H1 (cell line): ENCODE results near the gene SCPEP1. TPM values are rescaled to one million over a fixed set of nuclear protein-coding genes. Genes with fewer than 3 reads are reported as not detected.

ENCODE experiments used
- CTCF ChIA-PET: fragments of 300-600 bp; sonication (Branson Sonifier 250); formaldehyde crosslinking; loops from one replicate; lab custom pipeline; 2021; ENCODE audit not compliant: partially characterized antibody; lab: Charles Lee
- POLR2A ChIA-PET: fragments of 300-600 bp; sonication (Branson Sonifier 250); formaldehyde crosslinking; loops from one replicate; lab custom pipeline; 2021; ENCODE audit warnings: inconsistent platforms; ENCODE audit not compliant: partially characterized antibody; lab: Charles Lee
- DNase-seq, 2 experiments: peaks; one replicate each; pipeline versions ENCODE4 v3.0.0 to v3.0.0-alpha.2; 2010 to 2022; ENCODE audit warnings: low spot score in 2 of 2, low read depth in 1 of 2, mixed read lengths in 1 of 2
- FAIRE-seq: peaks from 2 replicates; lab custom pipeline; 2011; peaks lifted over from hg19 to GRCh38; lab: Jason Lieb, UNC
- H2AFZ ChIP-seq: 2 replicates; pipeline ENCODE4 v1.8.1; 2012; ENCODE audit warnings: low read length, inconsistent platforms
- H2AK5ac ChIP-seq: 2 replicates; pipeline ENCODE4 v1.6.1; 2013; ENCODE audit warnings: low read depth, low read length
- H2BK120ac ChIP-seq: replicated peaks from 2 replicates; pipeline ENCODE3; 2013; ENCODE audit warnings: low read depth, low read length, inconsistent platforms
- H2BK12ac ChIP-seq: 2 replicates; pipeline ENCODE4 v1.6.1; 2013; ENCODE audit warnings: low read depth, low read length
- H2BK15ac ChIP-seq: 2 replicates; pipeline ENCODE4 v1.6.1; 2013; ENCODE audit warnings: low read length
- H2BK20ac ChIP-seq: 2 replicates; pipeline ENCODE4 v1.6.1; 2013; ENCODE audit warnings: low read length
- H2BK5ac ChIP-seq: 2 replicates; pipeline ENCODE4 v1.6.1; 2013; ENCODE audit warnings: low read depth, low read length
- H3K14ac ChIP-seq: 2 replicates; pipeline ENCODE4 v1.6.1; 2013; ENCODE audit warnings: inconsistent platforms; ENCODE audit not compliant: insufficient read length
- H3K18ac ChIP-seq: 2 replicates; pipeline ENCODE4 v1.6.1; 2013; ENCODE audit warnings: low read length; ENCODE audit errors: extremely low read depth
- H3K23ac ChIP-seq: 2 replicates; pipeline ENCODE4 v1.6.1; 2013; ENCODE audit warnings: inconsistent platforms; ENCODE audit not compliant: insufficient read length
- H3K23me2 ChIP-seq: 2 replicates; pipeline ENCODE4 v1.6.1; 2013; ENCODE audit warnings: low read depth, low read length
- H3K27ac ChIP-seq: 2 replicates; pipeline ENCODE4 v1.6.1; 2011; ENCODE audit warnings: low read depth, low read length, inconsistent platforms
- H3K27me3 ChIP-seq, 4 experiments: replicated peaks in 1 of 4; 1 replicate in 1 of 4; 2 replicates in 3 of 4; pipeline versions ENCODE4 v1.6.1 to v1.8.1; 2011 to 2013; ENCODE audit warnings: low read length in 3 of 4, mild to moderate bottlenecking in 3 of 4, inconsistent platforms in 2 of 4, mixed read lengths in 2 of 4, moderate library complexity in 1 of 4; ENCODE audit not compliant: control insufficient read depth in 3 of 4, insufficient read depth in 3 of 4; ENCODE audit errors: extremely low read depth in 1 of 4
- H3K36me3 ChIP-seq, 4 experiments: 2 replicates each; pipeline versions ENCODE4 v1.6.1 to v1.8.1; 2011 to 2013; ENCODE audit warnings: mild to moderate bottlenecking in 4 of 4, low read length in 3 of 4, moderate library complexity in 2 of 4, control low read depth in 1 of 4, inconsistent platforms in 1 of 4; ENCODE audit not compliant: insufficient read depth in 4 of 4, control insufficient read depth in 2 of 4
- H3K4ac ChIP-seq: replicated peaks from 2 replicates; pipeline ENCODE3; 2013; ENCODE audit warnings: low read length, low read depth, mixed read lengths, inconsistent platforms; ENCODE audit not compliant: insufficient read length
- H3K4me1 ChIP-seq, 4 experiments: replicated peaks in 1 of 4; 1 replicate in 1 of 4; 2 replicates in 3 of 4; pipeline versions ENCODE4 v1.6.1 to v1.8.1; 2011 to 2013; ENCODE audit warnings: low read length in 3 of 4, inconsistent platforms in 2 of 4, mixed read lengths in 1 of 4; ENCODE audit not compliant: insufficient read depth in 4 of 4, control insufficient read depth in 3 of 4
- H3K4me2 ChIP-seq, 2 experiments: 2 replicates each; pipeline versions ENCODE4 v1.6.1 to v1.8.1; 2011 to 2013; ENCODE audit warnings: low read depth in 2 of 2, low read length in 2 of 2, control low read depth in 1 of 2, inconsistent platforms in 1 of 2, mild to moderate bottlenecking in 1 of 2; ENCODE audit not compliant: insufficient read depth in 1 of 2
- H3K4me3 ChIP-seq, 4 experiments: fragments of 200-600, 300-600 bp in 1 of 4; sonication (generic), shearing (Covaris generic), sonication (Bioruptor Twin) in 1 of 4; 2 replicates each; pipeline versions ENCODE4 v1.5.1 to v1.8.1; 2011 to 2016; ENCODE audit warnings: low read length in 4 of 4, low read depth in 3 of 4, control low read depth in 2 of 4, inconsistent platforms in 2 of 4, mild to moderate bottlenecking in 2 of 4, mixed read lengths in 1 of 4, moderate library complexity in 1 of 4; ENCODE audit not compliant: insufficient read depth in 2 of 4; ENCODE audit errors: extremely low read depth in 1 of 4
- H3K56ac ChIP-seq: replicated peaks from 2 replicates; pipeline ENCODE3; 2013; ENCODE audit warnings: low read depth, mild to moderate bottlenecking, mixed read lengths, low read length, inconsistent platforms; ENCODE audit not compliant: insufficient read length
- H3K79me1 ChIP-seq: 2 replicates; pipeline ENCODE4 v1.6.1; 2013; ENCODE audit warnings: low read depth, low read length, control low read depth
- H3K79me2 ChIP-seq, 2 experiments: 2 replicates each; pipeline versions ENCODE4 v1.6.1 to v1.8.1; 2012 to 2013; ENCODE audit warnings: low read length in 2 of 2, mild to moderate bottlenecking in 2 of 2, inconsistent platforms in 1 of 2; ENCODE audit not compliant: insufficient read depth in 2 of 2, control insufficient read depth in 1 of 2
- H3K9ac ChIP-seq, 4 experiments: replicated peaks in 1 of 4; 1 replicate in 1 of 4; 2 replicates in 3 of 4; pipeline versions ENCODE4 v1.6.1 to v1.8.1; 2011 to 2013; ENCODE audit warnings: low read depth in 3 of 4, low read length in 3 of 4, control low read depth in 2 of 4, mild to moderate bottlenecking in 2 of 4, moderate library complexity in 2 of 4, inconsistent platforms in 1 of 4; ENCODE audit errors: extremely low read depth in 1 of 4
- H3K9me3 ChIP-seq, 2 experiments: 2 replicates each; pipeline versions ENCODE4 v1.6.1 to v1.8.1; 2012 to 2013; ENCODE audit warnings: mild to moderate bottlenecking in 2 of 2, moderate library complexity in 2 of 2, control low read depth in 1 of 2, inconsistent platforms in 1 of 2, low read depth in 1 of 2, low read length in 1 of 2, mixed read lengths in 1 of 2; ENCODE audit not compliant: insufficient read depth in 2 of 2
- H4K20me1 ChIP-seq, 2 experiments: replicated peaks in 1 of 2; 2 replicates each; pipeline versions ENCODE3 to v1.8.1; 2011 to 2013; ENCODE audit warnings: inconsistent platforms in 2 of 2, low read length in 2 of 2, mild to moderate bottlenecking in 1 of 2; ENCODE audit not compliant: insufficient read depth in 2 of 2, control insufficient read depth in 1 of 2
- H4K5ac ChIP-seq: 2 replicates; pipeline ENCODE4 v1.6.1; 2013; ENCODE audit warnings: low read length, low read depth, mixed read lengths, inconsistent platforms; ENCODE audit not compliant: insufficient read length
- H4K8ac ChIP-seq: 2 replicates; pipeline ENCODE4 v1.8.0; 2013; ENCODE audit warnings: mild to moderate bottlenecking, moderate library complexity, low read length, inconsistent platforms; ENCODE audit not compliant: insufficient read depth; ENCODE audit errors: extremely low read depth
- H4K91ac ChIP-seq: replicated peaks from 2 replicates; pipeline ENCODE3; 2013; ENCODE audit warnings: low read length, mixed read lengths, inconsistent platforms; ENCODE audit not compliant: insufficient read length
- TCF12 ChIP-seq: IDR thresholded peaks from 2 replicates; pipeline ENCODE4 v1.6.1; 2011; ENCODE audit warnings: low read depth, mild to moderate bottlenecking, low read length
- WGBS, 2 experiments: shearing (Covaris generic) in 1 of 2; methylation state at CpG; one replicate each; pipeline versions ENCODE4 v1.1.6 to v1.1.7; 2013 to 2015; ENCODE audit warnings: low lambda C conversion rate in 2 of 2, mixed read lengths in 2 of 2, inconsistent platforms in 1 of 2, low coverage in 1 of 2, missing lambda C conversion rate in 1 of 2; ENCODE audit not compliant: insufficient replicate concordance in 2 of 2, insufficient coverage in 1 of 2, insufficient read length in 1 of 2; ENCODE audit errors: extremely low coverage in 1 of 2, missing lambda C conversion rate in 1 of 2; 5-methylcytosine and 5-hydroxymethylcytosine counted together
- polyA plus RNA-seq, 7 experiments: library from polyadenylated mRNA; depleted of rRNA in 3 of 7; stranded (reverse) in 5 of 7; unstranded in 2 of 7; fragments of >200 nt in 5 of 7; fragments of 200-250 nt in 2 of 7; gene quantifications; 1 replicate in 5 of 7; 2 replicates in 1 of 7; 4 replicates in 1 of 7; pipeline versions ENCODE4 v1.2.1 to v1.2.3, GENCODE V29; 2011 to 2013; ENCODE audit warnings: missing spikeins in 2 of 7, mixed read lengths in 2 of 7
- total RNA-seq: library from RNA; stranded (reverse); fragmentation: NEBNext Ultra II Directional; extraction: Animal tissue kit (Norgen Biotek cat#: 25700); gene quantifications from 2 replicates; pipeline ENCODE4 v1.2.1, GENCODE V29; 2021

Gene SCPEP1
- total and polyA plus RNA-seq, 2 of the 8 experiments (the other 6 are each of a cell fraction or from before 2014, with no cell fraction given), result 30.7 to 52.6 TPM

DNA sequence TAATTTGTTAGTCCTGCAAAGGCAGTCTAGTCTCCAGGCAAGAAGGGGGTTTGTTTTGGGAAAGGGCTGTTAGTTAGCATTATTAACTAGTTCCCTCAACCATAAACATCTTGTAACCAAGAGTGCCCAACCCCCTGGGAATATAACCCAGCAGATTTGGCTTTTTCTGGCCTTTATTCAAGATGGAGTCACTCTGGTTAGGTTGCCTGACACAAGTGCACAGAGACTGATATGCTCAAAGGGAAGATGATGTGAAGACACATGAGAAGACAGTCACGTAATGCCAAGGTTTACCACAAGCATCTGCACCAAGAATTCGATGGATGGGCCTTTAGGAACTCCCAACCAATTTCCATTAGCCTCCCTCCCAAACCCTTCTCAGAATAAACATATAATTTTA is 3.9 kb upstream of the SCPEP1 start:
- Histone ChIP-seq H2BK20ac (no peak overlapping the region), H3K36me3 (no peaks in the 10 kb centered on the region; a peak in 1 of 8 replicates), H3K4ac (no peak overlapping the region), H3K4me1 (peaks cover 0 to 9% (median 0%) of the 10 kb centered on the region in 4 experiments; a peak in 3 of 7 replicates), H3K27me3 (no peaks in the 10 kb centered on the region), H4K20me1 (no peaks in the 10 kb centered on the region), H2BK15ac (no peak overlapping the region), H3K4me2 (no peak overlapping the region), H4K8ac (no peak overlapping the region), H3K79me2 (no peaks in the 10 kb centered on the region), H2BK5ac (no peak overlapping the region), H3K56ac (no peak overlapping the region), H4K5ac (no peak overlapping the region), H4K91ac (no peak overlapping the region), H3K79me1 (no peaks in the 10 kb centered on the region), H2AK5ac (no peak overlapping the region), H3K23ac (no peak overlapping the region), H2BK120ac (no peak overlapping the region), H3K23me2 (peaks cover 2% of the 10 kb centered on the region; the same call in 1 of the 2 replicates), H2BK12ac (no peak overlapping the region), H3K14ac (no peak overlapping the region), H3K4me3 (no peak overlapping the region), H3K27ac (no peak overlapping the region), H2AFZ (no peak overlapping the region), H3K9ac (no peak overlapping the region), H3K9me3 (peaks cover 4 to 18% of the 10 kb centered on the region in 2 experiments; a peak in 2 of 4 replicates), H3K18ac (no peak overlapping the region)
- WGBS, 2 experiments, result 94% methylated on average over 2 of the region's 2 CpGs; no CpG with 5 or more reads in 1 of the 2 experiments
- DNase-seq, result no peak
- ChIA-PET CTCF (interaction anchor here (1.5 kb wide), 1 partner anchor 13 kb away, joined by 3 read pairs; the partner anchor contains the start of gene COIL), POLR2A (no interaction called here)
- no peak for FAIRE-seq
- no peak for TF ChIP-seq TCF12
